H1 (cell line): ENCODE measurements around the gene PSKH1. TPM values are rescaled to one million over a fixed set of nuclear protein-coding genes. Genes with fewer than 3 reads are reported as not detected.

ENCODE experiments used
- ASH2L ChIP-seq: fragments of 200-600, 300-600 bp; sonication (generic); IDR thresholded peaks from one replicate; pipeline ENCODE4 v1.7.1; 2017; ENCODE audit warnings: low read length
- BCL11A ChIP-seq, 2 experiments: IDR thresholded peaks; one replicate each; pipeline ENCODE4 v1.6.1; 2011; ENCODE audit warnings: low read depth in 2 of 2, low read length in 2 of 2, mild to moderate bottlenecking in 2 of 2
- CBX5 ChIP-seq: fragments of 300-800, 300-1000 bp; sonication (generic); IDR thresholded peaks from 2 replicates; pipeline ENCODE4 v1.7.1; 2016; ENCODE audit warnings: antibody characterized with exemption, low read length, low read depth
- CEBPB ChIP-seq: IDR thresholded peaks from 2 replicates; pipeline ENCODE4 v1.6.1; 2012; ENCODE audit warnings: low read depth, low read length
- CREB1 ChIP-seq: IDR thresholded peaks from 2 replicates; pipeline ENCODE4 v1.6.1; 2012; ENCODE audit warnings: inconsistent platforms
- CTBP2 ChIP-seq: IDR thresholded peaks from 2 replicates; pipeline ENCODE4 v1.7.0; 2011; ENCODE audit warnings: borderline replicate concordance, mild to moderate bottlenecking, moderate library complexity, mixed read lengths, low read length; ENCODE audit not compliant: insufficient read depth, insufficient read length
- EGR1 ChIP-seq: IDR thresholded peaks from 2 replicates; pipeline ENCODE4 v1.6.1; 2011; ENCODE audit warnings: low read depth, low read length, borderline replicate concordance
- PHF8 ChIP-seq: fragments of 200-600 bp; sonication (generic); conservative IDR thresholded peaks from 2 replicates; pipeline ENCODE4 v1.7.1; 2012; ENCODE audit warnings: low read depth, mild to moderate bottlenecking, inconsistent platforms, low read length, moderate library complexity
- POLR2A ChIP-seq, 2 experiments: IDR thresholded peaks; 1 replicate in 1 of 2; 2 replicates in 1 of 2; pipeline ENCODE4 v1.6.1; 2011; ENCODE audit warnings: low read depth in 2 of 2, low read length in 2 of 2, mild to moderate bottlenecking in 2 of 2; ENCODE audit errors: control extremely low read depth in 1 of 2
- SIN3A ChIP-seq, 2 experiments: IDR thresholded peaks in 1 of 2; conservative IDR thresholded peaks in 1 of 2; 2 replicates each; pipeline ENCODE4 v1.6.1; 2011 to 2012; ENCODE audit warnings: low read length in 2 of 2, improper control_type of control experiment in 1 of 2, low read depth in 1 of 2, mild to moderate bottlenecking in 1 of 2
- SP1 ChIP-seq: IDR thresholded peaks from 2 replicates; pipeline ENCODE4 v1.6.1; 2011; ENCODE audit warnings: low read depth, low read length
- SRF ChIP-seq: IDR thresholded peaks from 2 replicates; pipeline ENCODE4 v1.6.1; 2011; ENCODE audit warnings: mild to moderate bottlenecking, low read depth, low read length, moderate library complexity
- TAF1 ChIP-seq: IDR thresholded peaks from 2 replicates; pipeline ENCODE4 v1.6.1; 2011; ENCODE audit warnings: mild to moderate bottlenecking, low read depth, low read length
- TBP ChIP-seq: IDR thresholded peaks from 2 replicates; pipeline ENCODE4 v1.6.1; 2011; ENCODE audit warnings: low read depth, low read length, improper control_type of control experiment
- TCF12 ChIP-seq: IDR thresholded peaks from 2 replicates; pipeline ENCODE4 v1.6.1; 2011; ENCODE audit warnings: low read depth, mild to moderate bottlenecking, low read length
- YY1 ChIP-seq: IDR thresholded peaks from 2 replicates; pipeline ENCODE4 v1.6.1; 2011; ENCODE audit warnings: low read depth, mild to moderate bottlenecking, low read length
- polyA plus RNA-seq, 7 experiments: library from polyadenylated mRNA; depleted of rRNA in 3 of 7; stranded (reverse) in 5 of 7; unstranded in 2 of 7; fragments of >200 nt in 5 of 7; fragments of 200-250 nt in 2 of 7; gene quantifications; 1 replicate in 5 of 7; 2 replicates in 1 of 7; 4 replicates in 1 of 7; pipeline versions ENCODE4 v1.2.1 to v1.2.3, GENCODE V29; 2011 to 2013; ENCODE audit warnings: missing spikeins in 2 of 7, mixed read lengths in 2 of 7
- total RNA-seq: library from RNA; stranded (reverse); fragmentation: NEBNext Ultra II Directional; extraction: Animal tissue kit (Norgen Biotek cat#: 25700); gene quantifications from 2 replicates; pipeline ENCODE4 v1.2.1, GENCODE V29; 2021
- TF ChIP-seq, protein P1 (sequence below), 3 experiments: IDR thresholded peaks; 1 replicate in 2 of 3; 2 replicates in 1 of 3; pipeline versions ENCODE4 v1.5.1 to v1.6.1; 2011; ENCODE audit warnings: low read length in 3 of 3, mild to moderate bottlenecking in 3 of 3, inconsistent platforms in 2 of 3, low read depth in 1 of 3, moderate library complexity in 1 of 3; ENCODE audit not compliant: insufficient read depth in 1 of 3; ENCODE audit errors: control extremely low read depth in 1 of 3
- TF ChIP-seq, protein P2 (sequence below): IDR thresholded peaks from 2 replicates; pipeline ENCODE4 v1.6.1; 2012; ENCODE audit warnings: inconsistent platforms
- TF ChIP-seq, protein P3 (sequence below): IDR thresholded peaks from 2 replicates; pipeline ENCODE4 v1.6.1; 2012; ENCODE audit warnings: low read length, inconsistent platforms

Gene PSKH1
- total and polyA plus RNA-seq, 2 of the 8 experiments (the other 6 are each of a cell fraction or from before 2014, with no cell fraction given), result 24.8 to 51.0 TPM

DNA sequence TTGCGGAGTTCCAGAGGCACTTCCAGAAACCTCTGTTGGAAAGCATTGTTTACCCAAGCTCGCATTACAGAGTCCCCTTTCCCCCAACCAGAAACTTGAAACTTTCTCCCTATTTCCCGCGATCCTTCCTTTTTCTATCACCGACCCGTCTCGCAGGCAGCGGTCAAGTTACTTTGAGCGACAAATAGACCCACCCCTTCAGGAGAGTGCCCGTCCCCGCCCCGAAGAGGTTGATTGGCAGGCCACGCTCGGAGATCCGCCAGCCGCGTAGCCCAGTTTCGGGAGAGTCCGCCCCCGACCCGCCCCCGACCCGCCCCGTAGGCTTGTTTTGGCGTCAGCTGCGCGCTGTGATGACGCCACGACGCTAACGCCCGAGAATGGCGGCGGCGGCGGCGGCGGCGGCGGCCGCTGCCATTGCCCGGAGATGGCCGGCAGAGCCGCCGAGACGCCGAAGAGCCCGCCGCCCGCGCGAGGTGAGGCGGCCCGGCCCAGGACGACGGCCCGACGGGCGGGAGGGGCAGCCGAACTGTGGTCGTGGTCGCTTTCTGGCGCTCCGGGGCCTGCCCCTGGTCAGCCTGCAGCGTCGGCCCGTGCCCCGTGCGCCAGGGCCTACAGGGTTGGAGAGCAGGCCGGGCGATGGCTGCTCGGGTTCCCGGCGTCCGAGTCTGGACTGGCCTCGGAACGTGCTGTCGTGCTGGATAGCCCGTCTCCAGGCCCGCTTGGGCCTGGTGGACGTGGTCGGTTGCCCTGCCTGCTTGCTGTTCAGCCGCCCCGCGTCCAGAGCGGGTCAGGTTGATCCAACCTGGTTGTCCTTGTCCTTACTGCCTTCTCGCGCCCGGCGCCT is at the start of gene PSKH1 (continued):
- TF ChIP-seq, protein P1, sequence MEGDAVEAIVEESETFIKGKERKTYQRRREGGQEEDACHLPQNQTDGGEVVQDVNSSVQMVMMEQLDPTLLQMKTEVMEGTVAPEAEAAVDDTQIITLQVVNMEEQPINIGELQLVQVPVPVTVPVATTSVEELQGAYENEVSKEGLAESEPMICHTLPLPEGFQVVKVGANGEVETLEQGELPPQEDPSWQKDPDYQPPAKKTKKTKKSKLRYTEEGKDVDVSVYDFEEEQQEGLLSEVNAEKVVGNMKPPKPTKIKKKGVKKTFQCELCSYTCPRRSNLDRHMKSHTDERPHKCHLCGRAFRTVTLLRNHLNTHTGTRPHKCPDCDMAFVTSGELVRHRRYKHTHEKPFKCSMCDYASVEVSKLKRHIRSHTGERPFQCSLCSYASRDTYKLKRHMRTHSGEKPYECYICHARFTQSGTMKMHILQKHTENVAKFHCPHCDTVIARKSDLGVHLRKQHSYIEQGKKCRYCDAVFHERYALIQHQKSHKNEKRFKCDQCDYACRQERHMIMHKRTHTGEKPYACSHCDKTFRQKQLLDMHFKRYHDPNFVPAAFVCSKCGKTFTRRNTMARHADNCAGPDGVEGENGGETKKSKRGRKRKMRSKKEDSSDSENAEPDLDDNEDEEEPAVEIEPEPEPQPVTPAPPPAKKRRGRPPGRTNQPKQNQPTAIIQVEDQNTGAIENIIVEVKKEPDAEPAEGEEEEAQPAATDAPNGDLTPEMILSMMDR (IDR thresholded peaks at IDR 0.05; ENCODE audit: control extremely low read depth in 1 of 3, insufficient read depth in 1 of 3, low read depth in 1 of 3, low read length in 3 of 3), result no peak
- peak; percentile 40 for TF ChIP-seq ASH2L
- TF ChIP-seq, protein P2, sequence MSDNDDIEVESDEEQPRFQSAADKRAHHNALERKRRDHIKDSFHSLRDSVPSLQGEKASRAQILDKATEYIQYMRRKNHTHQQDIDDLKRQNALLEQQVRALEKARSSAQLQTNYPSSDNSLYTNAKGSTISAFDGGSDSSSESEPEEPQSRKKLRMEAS, result no peak; the same call in 1 of the 2 replicates
- 0 out of 2 replicates have a peak, but pooled peaks have one; percentile 48 for TF ChIP-seq SRF
- TF ChIP-seq SP1, result peak; percentile 77
- TF ChIP-seq POLR2A (IDR thresholded peaks at IDR 0.05; ENCODE audit: control extremely low read depth in 1 of 2, low read depth in 2 of 2, low read length in 2 of 2), result peak; percentile 56 to 81
- TF ChIP-seq CEBPB, result no peak
- TF ChIP-seq TAF1, result peak; percentile 85
- TF ChIP-seq PHF8, result peak; percentile 97
- TF ChIP-seq, protein P3, sequence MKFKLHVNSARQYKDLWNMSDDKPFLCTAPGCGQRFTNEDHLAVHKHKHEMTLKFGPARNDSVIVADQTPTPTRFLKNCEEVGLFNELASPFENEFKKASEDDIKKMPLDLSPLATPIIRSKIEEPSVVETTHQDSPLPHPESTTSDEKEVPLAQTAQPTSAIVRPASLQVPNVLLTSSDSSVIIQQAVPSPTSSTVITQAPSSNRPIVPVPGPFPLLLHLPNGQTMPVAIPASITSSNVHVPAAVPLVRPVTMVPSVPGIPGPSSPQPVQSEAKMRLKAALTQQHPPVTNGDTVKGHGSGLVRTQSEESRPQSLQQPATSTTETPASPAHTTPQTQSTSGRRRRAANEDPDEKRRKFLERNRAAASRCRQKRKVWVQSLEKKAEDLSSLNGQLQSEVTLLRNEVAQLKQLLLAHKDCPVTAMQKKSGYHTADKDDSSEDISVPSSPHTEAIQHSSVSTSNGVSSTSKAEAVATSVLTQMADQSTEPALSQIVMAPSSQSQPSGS, result no peak
- no peak for TF ChIP-seq BCL11A (IDR thresholded peaks at IDR 0.05; ENCODE audit: low read depth in 2 of 2, low read length in 2 of 2)
- TF ChIP-seq CTBP2, result no peak
- 0 out of 4 replicates have a peak, but pooled peaks have one; percentile 31 to 49 for TF ChIP-seq SIN3A (conservative IDR thresholded peaks at IDR 0.05 in 1 of 2, IDR thresholded peaks at IDR 0.05 in 1 of 2; ENCODE audit: low read depth in 1 of 2, low read length in 2 of 2)
- peak; percentile 89 for TF ChIP-seq YY1
- no peak for TF ChIP-seq TCF12
- TF ChIP-seq CREB1, result peak; percentile 98
- TF ChIP-seq CBX5, result no peak
- TF ChIP-seq TBP, result peak; percentile 45; the same call in 1 of the 2 replicates
- TF ChIP-seq EGR1, result 0 out of 2 replicates have a peak, but pooled peaks have one; percentile 17
